ENCODE results near the gene DSE.
"Not testable (repeated sequence)": the region's sequence is repeated elsewhere in the genome, so short reads cannot be mapped to it uniquely, and the experiment has no call there.

Gene DSE

DNA sequence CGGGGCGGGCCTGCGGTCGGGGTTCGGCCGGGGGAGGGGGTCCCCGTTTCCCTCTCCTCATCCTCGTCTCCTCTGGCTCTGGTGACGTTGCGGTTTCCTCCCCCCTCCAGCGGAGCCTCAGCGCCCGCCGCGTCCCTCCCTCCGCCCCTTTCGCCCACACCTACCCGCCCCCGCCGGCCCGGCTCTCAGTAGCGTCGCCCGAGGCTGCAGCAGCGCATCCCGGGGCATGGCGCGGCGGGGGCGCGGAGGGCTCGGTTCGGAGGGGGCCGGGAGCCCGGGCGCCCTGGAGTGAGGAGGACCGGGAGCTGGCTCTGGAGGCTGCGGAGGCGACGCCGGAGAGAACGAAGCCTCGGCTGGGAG is at the start of gene DSE:
TSS of gene DSE (plus strand) at position 188 of the 360 bp plus-strand sequence. CDS start 28,304 bp downstream, outside the sequence.
- DNase-seq (ENCODE audit: low read depth in 3 of 3, low spot score in 1 of 3) = peak; percentile 15 to 59 (median 38)

DNA sequence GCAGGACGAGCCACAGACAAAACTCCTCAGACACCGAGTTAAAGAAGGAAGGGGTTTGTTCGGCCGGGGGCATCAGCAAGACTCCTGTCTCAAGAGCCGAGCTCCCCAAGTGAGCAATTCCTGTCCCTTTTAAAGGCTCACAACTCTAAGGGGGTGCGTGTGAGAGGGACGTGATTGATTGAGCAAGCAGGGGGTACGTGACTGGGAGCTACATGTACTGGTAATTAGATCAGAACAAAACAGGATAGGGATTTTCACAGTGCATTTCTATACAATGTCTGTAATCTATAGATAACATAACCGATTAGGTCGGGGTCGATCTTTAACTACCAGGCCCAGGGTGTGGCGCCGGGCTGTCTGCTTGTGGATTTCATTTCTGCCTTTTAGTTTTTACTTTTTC is 48.8 kb upstream of the DSE start:
- DNase-seq (ENCODE audit: low read depth in 3 of 3, low spot score in 1 of 3) = not testable (repeated sequence)

- no peak for DNase-seq (ENCODE audit: low read depth in 3 of 3, low spot score in 1 of 3)
These were observed 46.9 kb upstream of the DSE start for GRCh38 chr6:116323863-116324262.

DNA sequence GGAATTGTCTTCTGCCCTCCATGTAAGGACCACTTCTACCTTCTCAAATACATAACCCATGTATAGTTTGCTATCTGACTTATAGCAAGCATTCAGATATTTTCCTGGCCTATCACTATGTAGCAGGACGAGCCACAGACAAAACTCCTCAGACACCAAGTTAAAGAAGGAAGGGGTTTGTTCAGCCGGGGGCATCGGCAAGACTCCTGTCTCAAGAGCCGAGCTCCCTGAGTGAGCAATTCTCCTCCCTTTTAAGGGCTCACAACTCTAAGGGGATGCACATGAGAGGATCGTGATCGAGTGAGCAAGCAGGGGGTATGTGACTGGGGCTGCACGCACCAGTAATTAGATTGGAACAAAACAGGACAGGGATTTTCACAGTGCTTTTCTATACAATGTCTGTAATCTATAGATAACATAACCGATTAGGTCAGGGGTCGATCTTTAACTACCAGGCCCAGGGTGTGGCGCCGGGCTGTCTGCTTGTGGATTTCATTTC is 45.1 kb upstream of the DSE start:
- not testable (repeated sequence) for DNase-seq (ENCODE audit: low read depth in 3 of 3, low spot score in 1 of 3)

- no peak for DNase-seq (ENCODE audit: low read depth in 3 of 3, low spot score in 1 of 3)
These were observed 44.5 kb upstream of the DSE start for GRCh38 chr6:116326181-116326671.

- no peak for DNase-seq (ENCODE audit: low read depth in 3 of 3, low spot score in 1 of 3)
These were observed 43.8 kb upstream of the DSE start for GRCh38 chr6:116326996-116327395.

GRCh38 chr6:116327803-116328527 is 42.8 kb upstream of the DSE start:
- no peak for DNase-seq (ENCODE audit: low read depth in 3 of 3, low spot score in 1 of 3)

- DNase-seq (ENCODE audit: low read depth in 3 of 3, low spot score in 1 of 3) = no peak
These were observed 42.2 kb upstream of the DSE start for GRCh38 chr6:116328528-116328903.

- DNase-seq (ENCODE audit: low read depth in 3 of 3, low spot score in 1 of 3) = no peak
These were observed 41.6 kb upstream of the DSE start for GRCh38 chr6:116329156-116329555.

- DNase-seq (ENCODE audit: low read depth in 3 of 3, low spot score in 1 of 3) = no peak
These were observed 40.2 kb upstream of the DSE start for GRCh38 chr6:116330511-116330910.

GRCh38 chr6:116332096-116332495 is 38.7 kb upstream of the DSE start:
- no peak for DNase-seq (ENCODE audit: low read depth in 3 of 3, low spot score in 1 of 3)

DNA sequence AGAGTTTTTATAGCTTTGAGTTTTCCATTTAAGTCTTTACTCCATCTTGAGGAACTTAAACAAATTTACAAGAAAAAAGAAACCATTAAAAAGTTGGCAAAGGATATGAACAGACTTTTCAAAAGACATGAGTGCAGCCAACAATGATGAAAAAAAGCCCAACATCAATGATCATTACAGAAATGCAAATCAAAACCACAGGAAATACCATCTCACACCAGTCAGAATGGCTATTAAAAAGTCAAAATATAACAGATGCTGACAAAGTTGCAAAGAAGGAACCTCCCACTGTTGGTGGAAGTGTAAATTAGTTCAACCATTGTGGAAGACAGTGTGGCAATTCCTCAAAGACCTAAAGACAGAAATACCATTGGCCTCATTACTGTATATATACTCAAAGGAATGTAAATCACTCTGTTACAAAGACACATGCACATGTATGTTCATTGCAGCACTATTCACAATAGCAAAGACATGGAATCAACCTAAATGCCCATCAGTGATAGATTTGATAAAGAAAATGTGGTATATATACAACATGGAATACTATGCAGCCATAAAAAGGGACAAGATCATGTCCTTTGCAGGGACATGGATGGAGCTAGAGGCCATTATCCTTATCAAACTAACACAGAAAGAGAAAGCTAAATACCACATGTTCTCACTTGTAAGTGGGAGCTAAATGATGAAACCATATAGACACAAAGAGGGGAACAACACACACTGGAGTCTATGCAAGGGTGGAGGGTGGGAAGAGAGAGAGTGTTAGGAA is 35.9 kb upstream of the DSE start:
- not testable (repeated sequence) for DNase-seq (ENCODE audit: low read depth in 3 of 3, low spot score in 1 of 3)

DNA sequence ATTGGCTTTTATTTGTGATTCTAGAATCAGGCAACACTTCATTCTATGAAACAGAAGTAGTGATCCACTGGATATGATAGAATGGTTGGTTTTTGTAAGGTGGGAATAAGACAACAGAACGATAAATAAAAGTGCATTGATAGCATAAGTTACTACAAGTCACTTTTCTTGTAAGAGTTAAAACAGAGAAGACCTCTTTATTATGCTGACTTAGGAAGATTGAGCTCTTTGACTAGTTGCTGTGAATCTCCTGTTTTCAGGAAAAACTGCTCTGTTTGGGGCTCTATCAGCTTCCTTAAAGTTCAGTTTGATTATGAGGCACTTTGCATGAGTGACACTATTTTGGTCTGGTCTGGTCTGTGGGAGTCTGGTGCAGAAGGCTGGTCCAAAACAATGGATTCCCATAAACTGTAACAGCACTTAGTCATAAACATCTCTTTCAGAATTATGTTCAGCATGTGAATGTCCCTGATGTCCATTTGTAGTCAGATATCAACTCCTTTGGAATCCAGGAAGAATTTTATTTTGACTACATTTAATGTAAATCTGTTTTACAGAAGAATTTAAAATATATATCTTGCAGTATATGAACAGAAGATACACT is 35.0 kb upstream of the DSE start:
- DNase-seq (ENCODE audit: low read depth in 3 of 3, low spot score in 1 of 3) = no peak

- no peak for DNase-seq (ENCODE audit: low read depth in 3 of 3, low spot score in 1 of 3)
These were observed 31.8 kb upstream of the DSE start for GRCh38 chr6:116338943-116339342.

GRCh38 chr6:116340625-116341024 is 30.1 kb upstream of the DSE start:
- not testable (repeated sequence) for DNase-seq (ENCODE audit: low read depth in 3 of 3, low spot score in 1 of 3)

DNA sequence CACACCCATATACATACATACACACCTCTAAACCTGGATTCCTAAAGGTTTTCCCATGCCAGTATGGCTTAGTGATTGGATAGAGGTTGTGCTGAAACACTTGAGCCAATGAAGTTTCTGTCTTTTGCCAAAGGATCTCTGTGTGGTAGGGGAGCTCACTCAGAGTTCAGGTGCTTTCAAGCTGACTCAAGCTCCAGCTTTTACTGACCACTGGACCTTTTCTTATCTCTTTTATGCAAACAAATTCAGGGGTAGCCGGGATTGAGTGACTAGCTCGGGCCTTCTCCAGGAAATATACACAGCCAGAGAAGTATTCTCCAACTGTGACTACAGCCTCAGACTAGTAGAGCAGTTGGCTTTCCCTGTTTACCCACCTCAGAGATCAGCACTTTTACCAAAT is 21.5 kb upstream of the DSE start:
- no peak for DNase-seq (ENCODE audit: low read depth in 3 of 3, low spot score in 1 of 3)

GRCh38 chr6:116351101-116351500 is 19.6 kb upstream of the DSE start:
- DNase-seq (ENCODE audit: low read depth in 3 of 3, low spot score in 1 of 3) = no peak

DNA sequence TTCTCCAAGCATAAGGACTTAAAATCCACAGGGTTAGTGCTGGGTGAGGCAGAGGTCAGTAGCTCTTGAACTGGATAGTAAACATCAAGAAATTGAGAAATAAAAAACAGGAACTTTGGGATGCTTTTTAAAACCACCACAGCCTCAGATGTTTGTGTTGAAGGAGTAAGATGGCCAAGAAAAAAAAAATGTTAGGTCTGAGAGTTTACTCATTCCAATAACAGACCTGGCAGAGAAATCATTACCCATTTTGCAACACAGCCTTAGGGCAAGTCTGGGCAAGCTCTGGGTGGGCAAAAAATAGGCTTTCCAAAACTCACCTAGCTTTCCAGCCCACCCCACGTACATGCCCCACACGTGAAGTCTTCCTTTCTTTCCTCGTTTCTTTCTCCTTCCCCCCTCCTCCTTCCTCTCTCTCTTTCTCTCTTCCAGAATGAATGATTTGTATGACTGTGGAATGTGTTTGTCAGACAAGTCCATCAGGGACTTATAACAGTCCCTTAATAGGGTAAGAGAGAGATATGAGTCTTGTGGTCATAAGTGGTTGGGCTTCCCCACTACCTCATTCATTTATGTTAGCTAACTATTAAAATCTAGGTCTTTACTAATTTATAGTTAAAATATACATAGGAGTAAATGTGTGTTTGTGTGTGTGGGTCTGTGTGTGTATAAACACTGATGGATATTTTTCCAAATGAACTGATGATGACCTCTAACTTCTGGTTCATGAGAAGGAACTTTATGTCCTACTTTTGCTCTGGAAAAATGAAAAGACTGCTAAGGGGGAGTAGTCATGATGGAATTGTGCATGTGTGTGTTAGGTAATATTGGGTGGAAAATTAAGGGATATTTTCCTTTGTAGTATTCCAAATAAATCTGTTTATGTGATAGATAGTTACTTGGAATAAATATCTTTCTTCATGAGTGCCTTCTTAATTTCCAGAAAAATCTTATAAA is 18.0 kb upstream of the DSE start:
- DNase-seq (ENCODE audit: low read depth in 3 of 3, low spot score in 1 of 3) = no peak

DNA sequence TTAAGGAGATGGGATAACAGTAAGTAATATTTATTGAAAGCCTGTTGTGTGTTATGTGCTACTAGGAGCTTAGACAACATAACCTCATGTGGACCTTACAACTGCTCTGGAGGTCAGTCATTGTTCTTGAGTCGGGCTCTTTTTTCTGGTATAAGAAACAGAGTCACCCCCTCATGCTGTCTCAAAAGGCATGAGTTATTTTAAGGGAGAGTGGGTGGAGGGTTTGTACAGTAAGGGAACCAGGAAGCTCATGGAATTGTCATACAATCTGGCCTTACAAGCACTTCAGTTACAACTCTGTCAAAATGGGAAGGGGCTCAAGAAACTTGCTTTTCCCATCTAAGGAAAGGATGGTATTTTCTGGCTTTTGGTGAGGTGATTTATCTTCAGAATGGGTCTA is 16.5 kb upstream of the DSE start:
- no peak for DNase-seq (ENCODE audit: low read depth in 3 of 3, low spot score in 1 of 3)

DNA sequence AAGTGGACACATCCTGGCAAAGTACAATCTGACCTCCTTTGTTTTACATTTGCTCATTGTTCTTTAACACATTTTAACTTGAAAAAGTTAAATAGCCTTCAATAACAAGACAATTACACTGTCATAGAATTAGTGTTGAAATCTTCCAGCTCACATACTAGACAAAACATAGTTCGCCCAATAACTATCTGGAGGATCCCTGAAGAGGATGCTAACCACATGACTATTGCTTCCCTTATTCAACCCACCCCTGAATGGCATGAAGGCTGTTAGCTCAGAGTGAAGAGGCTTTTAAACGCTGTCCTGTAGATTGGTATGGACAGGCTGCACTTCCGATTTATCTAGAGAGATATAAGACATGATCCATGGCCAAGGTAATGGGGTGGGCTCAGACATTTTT is 15.0 kb upstream of the DSE start:
- no peak for DNase-seq (ENCODE audit: low read depth in 3 of 3, low spot score in 1 of 3)

DNA sequence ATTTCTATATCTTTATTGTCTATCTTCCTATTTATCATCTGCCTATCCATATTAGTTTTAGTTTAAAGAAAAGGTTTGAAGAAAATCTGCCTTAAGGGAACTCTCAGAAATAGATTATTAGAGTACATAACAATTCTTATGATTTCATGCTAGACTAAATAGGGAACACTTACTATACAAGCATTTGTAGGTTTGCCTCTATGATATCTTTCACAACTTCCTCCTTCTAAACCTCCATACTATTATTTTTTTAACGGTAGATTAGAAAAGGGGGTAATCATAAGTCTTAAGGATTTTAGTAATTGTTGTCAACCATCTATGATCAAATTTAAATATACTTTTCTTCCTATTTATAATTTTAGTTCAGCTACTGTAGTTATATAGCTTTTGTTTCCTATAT is 11.6 kb upstream of the DSE start:
- no peak for DNase-seq (ENCODE audit: low read depth in 3 of 3, low spot score in 1 of 3)
